Myocyte (in vitro differentiated cells): Measurements from ENCODE around the gene SRP68. TPM values are rescaled to one million over a fixed set of nuclear protein-coding genes. Genes with fewer than 3 reads are reported as not detected.
"Not testable (repeated sequence)": the region's sequence is repeated elsewhere in the genome, so short reads cannot be mapped to it uniquely, and the experiment has no call there.

Experiments
- DNase-seq: peaks from one replicate; pipeline ENCODE4 v3.0.0-alpha.2; 2012; ENCODE audit warnings: low read depth
- total RNA-seq: library from RNA; depleted of rRNA; stranded (reverse); fragments of >200 nt; gene quantifications from 2 replicates; pipeline ENCODE4 v1.2.3, GENCODE V29; 2014

SRP68 gene
- total RNA-seq, 1 donor from 2014 or later = 41.7 TPM

DNA sequence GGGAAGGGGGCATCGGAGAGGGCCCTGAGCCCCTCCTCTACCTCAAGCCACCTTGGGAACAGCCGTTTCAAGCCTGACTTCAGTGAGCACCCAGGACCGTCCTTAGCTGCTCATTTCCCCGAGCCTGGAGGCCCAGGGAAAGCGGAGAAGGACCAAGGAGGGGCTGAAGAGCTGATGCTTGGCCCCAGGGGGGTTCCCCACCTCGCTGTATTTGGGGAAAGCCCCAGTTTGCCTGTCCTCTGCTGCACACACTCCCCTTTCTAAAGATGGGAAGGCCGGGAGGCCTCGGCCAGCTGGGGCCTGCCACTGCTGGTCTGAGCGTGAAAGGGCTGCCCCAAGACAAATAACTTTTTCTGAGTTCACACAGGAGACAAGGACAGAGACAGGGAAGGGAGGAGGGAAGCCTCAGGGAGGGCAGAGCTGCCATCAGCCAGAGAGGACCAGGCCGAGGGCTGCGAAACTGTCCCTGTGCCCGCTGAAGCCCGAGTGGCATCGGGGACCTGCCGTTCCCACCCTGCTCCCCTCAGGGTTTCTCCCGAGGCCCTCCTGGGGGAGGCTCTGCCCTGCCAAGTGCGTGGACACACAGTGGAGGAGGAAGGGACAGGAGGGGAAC, 18.3 kb upstream of the SRP68 start:
- DNase-seq = no peak

DNA sequence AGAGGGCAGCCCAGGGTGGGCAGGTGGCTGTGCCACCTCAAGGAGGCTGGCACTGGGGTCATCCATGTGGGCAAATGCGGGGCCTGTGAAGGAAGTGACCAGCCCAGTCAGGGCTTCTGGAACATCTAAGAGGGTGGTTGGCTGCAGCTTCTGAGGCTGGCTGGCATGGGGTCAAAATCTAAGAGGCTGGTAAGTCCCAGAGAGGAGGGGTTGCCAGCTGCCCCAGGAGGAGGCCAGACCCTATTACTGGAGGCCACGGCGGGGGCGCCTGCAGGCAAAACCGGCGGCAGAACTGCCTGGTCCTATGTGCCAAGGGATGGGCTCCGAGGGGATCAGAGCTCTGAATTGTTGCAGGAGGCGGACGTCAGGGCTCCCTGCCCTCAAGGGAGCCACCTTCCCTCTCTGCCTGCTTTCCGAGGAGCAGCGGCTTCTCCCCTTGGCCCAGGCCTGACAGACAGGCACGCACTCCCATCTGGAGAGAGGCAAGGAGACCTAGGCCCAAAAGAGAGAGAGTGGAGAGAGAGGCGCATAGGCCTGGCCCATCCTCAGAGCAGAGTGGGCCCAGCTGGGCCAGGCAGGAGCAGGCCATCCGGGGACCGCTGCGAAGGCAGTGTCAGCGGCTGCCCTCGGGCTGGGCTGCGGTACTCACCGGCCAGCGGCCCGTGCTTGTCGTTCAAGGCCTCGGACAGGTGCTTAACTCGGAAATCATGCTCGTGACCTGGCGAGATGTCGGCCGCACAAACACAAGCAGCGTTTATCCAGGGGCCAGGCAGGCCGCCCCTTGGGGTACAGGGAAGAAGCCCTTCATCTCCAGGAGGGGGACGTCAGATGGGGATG, 17.6 kb upstream of the SRP68 start:
- DNase-seq = no peak

DNA sequence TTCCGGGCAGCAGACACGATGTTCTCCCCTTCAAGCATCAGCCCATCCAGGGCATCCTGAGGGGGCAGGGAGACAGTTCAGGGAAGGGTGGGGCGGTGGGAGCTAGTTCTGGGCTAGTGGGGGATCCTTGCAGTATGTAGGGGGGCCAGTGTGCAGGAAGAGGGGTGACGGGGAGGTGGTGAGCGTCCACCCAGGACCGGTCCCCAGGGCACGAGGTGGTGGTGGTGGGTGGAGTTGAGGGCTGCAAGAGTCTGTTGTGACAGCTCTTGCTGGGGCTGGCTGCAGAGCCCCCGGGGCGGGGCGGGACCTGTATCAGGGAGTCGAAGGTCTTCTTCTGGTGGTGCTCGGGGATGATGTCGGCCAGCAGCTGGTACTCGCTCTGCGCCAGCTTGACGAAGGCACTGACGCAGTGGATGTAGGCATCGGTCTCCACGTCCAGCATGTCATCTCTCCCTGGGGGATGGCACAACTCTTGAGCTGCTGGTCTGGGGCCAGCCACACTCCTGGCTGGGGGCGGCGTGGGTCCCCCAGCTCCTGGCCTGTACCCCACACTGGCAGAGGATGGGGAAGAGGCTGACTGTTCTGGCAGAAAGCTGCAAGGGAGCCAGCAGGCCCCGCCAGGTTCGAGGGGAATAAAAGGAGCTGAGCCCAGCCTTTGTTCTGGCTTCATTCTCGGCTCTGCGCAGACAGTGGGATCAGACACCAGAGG, 16.7 kb upstream of the SRP68 start:
- DNase-seq = no peak

DNA sequence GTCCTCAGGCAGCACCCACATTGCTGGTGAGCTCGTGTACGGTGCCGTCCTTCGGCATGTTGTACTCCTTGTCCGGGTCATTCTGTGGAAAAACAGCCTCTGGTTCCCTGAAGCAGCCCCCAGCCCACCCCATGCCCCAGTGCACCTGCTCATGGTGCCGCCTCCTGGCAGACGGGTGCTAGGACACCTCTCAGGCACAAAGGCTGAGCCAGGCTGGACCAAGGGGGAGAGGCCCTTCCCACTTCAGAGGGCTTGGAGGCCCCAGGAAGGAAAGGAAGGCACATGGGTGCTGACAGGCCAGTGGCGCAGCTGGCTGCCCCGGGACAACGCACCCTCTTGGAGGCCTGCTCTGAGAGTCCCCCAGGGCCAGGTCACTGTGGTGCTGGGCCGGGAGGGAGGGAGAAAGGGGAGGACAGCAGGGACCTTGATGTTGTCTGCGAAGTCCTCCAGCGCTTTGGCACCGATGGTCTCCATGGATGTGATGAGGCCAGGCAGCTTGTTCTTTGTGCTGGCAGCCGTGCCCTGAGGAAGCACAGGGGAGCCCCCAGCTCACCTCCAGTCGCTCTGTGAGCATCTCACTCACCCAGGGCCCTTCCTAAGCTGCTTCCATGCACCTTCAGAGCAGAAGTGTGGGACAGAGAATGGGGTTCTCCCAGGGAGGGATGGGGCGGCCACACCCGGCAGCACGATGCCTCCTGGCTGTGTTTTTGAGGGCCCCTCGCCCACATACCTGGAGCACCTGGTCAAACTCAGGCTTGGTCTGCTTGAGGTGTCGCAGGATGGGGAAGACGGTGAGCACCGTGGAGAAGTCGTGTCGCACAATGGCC, 15.9 kb upstream of the SRP68 start:
- DNase-seq = no peak

DNA sequence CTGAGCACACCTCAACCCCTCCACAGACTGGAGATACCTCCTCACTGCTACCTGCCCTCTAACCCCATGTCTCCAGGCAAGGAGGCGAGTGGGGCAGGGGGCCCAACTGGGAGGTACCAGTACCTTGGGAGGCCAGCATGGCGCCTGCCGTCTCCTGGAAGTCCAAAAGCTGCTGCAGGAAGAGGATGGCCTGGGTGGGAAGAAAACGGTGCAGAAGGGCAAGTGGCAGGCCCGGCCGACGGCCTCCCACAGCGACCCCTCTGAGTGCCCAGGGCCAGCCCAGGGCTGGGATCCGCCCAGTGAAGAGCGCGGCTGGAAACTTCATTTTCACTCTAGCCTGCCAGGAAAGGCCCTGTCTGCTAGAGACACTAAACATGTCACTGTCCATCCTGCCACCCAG, 15.2 kb upstream of the SRP68 start:
- DNase-seq = no peak

DNA sequence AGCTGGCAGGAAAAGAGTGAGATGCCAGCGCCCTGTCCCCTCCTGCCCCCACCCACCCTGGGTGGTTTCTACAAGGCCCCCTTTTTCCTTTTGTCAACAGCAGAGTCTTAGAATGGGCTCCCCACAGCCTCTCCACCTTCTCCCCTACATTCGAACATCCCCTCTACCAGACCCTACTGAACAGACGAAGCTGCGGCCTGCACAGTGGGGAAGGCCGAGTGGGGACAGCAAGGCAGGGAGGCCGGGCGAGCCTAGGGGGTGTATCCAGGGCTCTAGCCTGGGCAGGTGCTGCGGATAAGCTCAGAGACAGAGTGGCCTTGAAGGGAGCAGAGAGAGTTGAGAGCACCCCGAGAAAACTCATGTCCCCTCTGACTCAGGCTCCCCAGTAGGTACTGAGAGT, 14.1 kb upstream of the SRP68 start:
- no peak for DNase-seq

DNA sequence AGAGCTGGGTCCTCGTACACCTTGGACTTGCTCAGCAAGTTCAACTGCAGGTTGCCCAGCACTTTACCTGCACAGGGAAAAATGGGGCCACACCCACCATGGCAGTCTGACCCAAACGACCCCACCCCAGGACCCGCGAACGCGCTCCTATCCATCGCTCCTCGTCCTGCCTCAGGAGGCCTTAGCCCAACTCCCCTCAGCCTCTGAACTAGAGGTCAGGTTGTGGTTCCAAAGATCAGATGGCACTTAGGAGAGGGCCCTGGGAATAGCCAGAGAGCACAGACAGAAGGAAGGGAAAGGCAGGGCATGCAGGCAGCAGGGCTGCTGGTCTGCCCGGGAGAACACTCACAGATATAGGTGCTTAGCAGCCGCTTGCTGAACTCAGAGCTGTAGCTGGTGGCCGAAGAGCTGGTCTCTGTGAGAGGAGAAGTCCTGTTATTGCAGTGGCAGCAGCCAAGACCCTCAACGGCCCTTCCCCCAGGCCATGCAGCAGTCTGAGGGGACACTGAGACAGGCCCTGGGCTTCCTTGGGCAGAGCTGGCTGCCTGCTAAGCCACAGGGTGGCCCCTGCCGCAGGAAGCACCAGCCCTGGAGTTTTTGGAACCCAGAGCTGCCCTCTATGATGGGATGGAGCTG, 13.5 kb upstream of the SRP68 start:
- DNase-seq = no peak

DNA sequence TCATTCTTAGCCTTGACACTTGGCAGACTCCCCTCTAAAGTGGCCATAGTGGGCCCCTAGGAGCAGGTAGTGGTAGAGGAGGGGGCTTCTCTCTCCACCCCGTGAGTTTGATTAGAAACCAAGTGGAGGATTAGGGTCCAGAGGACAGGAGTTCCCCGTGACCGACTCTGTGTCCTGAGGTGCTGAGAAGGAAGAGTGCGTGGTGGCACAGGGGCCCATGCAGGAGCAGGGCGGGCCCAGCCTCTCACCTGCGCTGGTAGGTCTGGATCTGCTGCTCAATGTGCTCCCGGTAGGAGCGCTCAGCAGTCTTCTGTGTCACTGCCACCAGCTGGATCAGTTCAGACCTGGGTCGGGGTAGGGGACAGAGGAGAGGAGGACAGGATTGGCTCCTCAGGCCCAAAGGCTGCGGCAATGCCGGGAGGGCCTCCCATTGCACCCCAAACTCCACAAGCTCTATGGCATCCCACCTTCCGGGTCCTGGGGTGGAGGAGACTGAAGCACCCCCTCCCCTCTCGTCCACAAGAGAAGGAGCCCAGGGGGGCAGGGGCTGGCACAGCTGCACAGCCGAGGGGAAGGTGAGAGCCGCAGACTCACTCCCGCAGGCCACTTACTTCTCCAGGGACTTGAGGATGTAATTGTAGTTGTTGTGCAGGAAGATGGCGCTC, 12.9 kb upstream of the SRP68 start:
- DNase-seq = no peak

DNA sequence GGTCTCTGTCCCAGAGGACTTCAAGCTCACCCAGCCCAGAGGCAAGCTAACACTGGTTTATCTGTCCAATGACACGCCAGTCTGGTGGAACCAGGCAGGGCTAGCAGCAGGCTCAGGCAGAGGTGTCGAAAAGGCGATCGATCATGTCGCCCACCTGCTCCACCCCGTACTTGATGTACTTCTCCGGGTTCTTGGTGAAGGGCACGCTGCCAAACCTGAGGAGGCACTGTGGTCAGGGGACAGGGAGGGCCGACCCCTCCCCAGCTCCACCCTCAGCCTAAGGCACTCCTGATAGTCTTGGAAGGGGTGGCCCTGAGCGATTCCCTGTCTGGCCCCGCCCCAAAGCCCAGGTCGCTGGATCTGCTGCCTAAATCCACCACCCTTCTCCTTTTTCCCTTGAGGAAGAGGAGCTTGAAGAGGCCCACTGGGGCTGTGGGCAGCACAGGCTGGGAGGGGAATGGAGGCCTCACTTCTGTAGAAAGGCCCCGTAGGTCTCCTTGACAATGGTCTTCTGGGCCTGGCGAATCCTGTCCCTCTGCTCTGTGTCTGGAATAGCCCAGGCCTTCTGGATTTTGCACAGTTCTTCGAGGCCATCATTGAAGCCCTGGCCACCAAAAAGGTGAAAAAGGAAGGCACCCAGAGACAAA, 11.3 kb upstream of the SRP68 start:
- DNase-seq = no peak

DNA sequence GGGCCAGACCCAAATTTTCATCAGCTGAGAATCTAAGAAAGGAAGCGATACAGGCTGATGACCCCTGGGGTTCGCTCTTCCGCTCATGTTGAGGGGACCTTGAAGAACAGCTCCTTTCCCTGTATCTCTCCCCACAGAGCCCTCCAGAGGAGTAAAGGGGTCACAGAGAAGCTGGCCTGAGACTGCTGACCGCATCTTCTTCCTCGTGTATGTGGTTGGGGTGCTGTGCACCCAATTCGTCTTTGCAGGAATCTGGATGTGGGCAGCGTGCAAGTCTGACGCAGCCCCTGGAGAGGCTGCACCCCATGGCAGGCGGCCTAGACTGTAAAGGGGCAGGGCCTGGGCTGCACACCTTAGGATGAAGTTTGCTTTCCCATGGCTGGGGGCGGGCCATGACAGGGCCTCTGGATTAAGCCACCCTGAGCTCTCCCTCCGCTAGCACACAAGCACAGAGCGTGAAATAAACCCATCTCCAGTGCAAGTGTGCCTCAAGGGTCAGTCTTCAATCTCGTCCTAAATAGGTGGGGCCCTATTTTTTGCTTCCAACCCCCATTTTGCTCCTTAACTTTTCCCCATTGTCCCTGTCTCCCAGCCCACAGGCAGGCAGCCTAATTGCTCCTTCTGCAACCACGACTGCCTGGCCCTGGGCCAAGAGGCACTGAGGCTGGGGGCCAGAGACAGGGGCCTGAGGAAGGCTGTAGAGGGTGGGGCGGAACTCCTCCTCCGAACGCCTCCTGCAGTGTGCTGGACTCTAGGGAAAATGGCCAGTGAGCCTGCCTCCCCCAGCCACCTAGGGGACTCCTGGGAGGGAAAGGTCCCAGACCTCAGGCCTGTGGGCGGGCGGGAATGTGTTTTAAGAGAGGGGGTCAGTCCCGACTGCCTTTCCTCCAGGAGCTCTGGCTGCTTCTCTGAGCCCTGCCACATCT, 10.3 kb upstream of the SRP68 start:
- DNase-seq = no peak

DNA sequence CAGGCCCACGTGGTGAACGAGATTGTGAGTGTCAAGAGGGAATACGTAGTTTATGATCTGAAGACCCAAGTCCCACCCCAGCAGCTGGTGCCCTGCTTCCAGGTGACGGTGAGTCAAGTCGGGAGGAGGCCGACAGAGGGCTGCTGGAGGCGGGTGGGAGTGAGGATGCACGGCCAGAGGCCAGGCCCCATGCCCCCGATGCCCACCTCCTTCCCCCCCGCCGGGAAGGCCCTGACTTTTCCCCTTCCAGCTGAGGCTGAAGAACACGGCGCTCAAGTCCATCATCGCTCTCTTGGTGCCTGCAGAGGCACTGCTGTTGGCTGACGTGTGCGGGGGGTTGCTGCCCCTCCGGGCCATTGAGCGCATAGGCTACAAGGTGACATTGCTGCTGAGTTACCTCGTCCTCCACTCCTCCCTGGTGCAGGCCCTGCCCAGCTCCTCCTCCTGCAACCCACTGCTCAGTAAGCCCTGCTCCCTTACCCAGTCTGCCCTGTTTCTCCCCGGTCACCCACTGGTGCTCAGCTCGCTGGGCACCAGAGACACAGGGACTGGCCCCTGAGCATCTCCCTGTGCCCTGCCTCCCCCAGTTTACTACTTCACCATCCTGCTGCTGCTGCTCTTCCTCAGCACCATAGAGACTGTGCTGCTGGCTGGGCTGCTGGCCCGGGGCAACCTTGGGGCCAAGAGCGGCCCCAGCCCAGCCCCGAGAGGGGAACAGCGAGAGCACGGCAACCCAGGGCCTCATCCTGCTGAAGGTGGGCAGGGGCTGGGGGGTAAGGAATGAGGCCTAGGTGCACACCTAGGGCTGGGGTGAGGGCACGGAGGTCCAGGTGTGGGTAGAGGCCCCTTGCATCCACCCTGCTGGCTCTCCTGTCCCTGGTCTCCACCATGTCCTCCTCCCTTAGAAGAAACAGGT, 9.2 kb upstream of the SRP68 start:
- DNase-seq = no peak

DNA sequence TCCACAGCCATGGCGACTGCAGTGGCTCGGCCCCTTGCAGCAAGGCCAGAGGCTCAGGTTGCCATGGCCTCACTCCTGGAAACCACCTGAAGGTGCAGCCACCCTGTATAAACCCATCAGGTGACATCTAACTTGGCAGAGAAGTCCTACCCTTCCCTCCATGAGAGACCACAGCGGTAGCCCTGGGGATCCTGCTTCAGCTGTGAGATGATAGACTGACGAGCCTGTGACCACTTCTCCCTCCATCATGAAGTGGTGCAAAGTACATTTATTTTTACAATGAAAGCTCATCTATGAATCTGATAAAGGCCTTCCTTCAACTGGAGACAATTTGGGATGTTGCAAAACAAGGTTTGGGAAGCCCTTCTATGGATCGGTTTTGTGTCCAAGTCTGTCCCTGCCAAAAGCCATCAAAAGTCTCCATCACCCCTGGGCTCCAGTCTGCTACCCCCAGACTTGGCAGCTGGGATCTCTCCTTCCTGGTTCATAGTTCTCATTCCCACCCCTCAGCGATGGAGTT, 8.5 kb upstream of the SRP68 start:
- DNase-seq = no peak

DNA sequence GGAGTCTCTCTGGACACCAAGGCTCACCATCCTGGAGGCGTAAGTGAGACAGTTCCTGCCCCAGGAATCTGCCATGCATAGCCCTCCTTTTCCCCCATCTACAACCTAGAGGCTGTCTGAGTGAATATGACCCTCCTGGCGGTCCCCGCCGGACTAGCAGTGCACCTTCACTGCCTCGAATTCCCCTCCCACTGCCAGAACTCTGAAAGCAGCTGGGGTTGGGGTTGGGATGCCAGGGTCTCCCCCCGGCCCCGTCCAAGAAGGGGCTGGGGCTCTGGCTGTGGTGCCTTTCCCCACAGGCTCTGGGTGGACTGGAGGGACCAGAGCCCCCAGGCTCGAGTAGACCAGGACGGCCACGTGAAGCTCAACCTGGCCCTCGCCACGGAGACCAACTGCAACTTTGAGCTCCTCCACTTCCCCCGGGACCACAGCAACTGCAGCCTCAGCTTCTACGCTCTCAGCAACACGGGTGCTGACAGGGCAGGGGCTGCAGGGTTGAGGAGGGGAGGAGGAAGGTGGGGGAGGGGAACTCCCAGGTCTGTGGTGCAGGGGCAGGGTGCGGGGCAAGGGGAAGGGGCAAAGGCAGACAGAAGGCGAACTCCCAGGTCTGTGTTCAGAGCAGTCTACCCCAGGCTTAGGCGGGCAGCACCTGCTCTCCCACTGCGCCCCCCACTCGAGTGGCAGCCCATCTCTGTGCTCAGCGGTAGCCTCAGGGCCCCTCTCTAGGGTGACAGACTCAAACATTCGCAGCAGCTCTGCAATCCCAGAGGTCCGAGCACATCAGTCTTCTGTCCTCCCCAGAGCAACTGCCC, 7.8 kb upstream of the SRP68 start:
- DNase-seq = no peak

DNA sequence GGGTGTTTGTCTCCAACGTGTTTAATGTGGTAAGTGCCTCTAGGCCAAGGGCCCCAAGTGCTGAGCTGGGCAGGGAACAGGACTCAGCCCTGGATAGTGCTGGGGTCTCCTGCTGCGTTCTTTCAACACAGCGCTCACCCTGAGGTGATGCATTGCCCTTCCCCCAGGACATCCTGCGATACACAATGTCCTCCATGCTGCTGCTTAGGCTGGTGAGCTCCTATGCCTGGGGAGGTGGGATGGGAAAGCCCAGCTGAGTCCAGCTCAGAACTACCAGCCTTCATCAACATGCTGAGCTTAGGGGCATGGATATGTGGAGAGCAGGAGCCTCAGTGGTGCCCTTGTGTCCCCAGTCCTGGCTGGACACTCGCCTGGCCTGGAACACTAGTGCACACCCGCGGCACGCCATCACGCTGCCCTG, 7.2 kb upstream of the SRP68 start:
- DNase-seq = no peak

DNA sequence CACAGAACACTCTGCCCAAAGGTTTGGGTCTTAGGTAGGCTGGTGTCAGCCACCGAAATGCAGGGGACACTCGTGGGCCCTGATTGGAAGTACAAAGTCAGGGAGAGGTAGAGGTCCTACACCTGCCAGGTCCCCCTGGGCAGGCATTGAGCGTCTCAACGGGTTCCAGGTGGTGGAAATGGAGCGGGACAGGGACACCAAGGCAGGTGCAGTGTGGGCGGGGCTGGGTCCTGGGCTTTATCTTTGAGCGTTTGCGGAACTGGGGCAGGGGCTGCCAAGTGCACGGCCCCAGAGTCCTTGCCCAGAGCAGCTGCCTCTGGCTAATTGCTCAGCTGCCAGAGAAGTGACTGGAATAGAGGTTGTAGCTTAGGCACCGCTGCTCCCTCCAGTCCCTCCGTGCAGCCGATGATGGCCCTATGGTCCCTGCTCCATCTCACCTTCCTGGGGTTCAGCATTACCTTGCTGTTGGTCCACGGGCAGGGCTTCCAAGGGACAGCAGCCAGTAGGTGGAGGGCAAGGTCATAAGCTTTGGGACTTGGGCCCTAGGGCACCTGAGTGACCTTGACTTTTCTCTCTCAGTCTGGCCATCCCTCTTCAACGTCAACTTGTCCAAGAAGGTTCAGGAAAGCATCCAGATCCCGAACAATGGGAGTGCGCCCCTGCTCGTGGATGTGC, 6.7 kb upstream of the SRP68 start, which contains the start of gene ZACN:
Gene ZACN, plus strand, starts transcription at position 323 of the 675 bp plus-strand sequence. Its CDS starts 83 bp downstream, at position 406.
- DNase-seq = no peak

DNA sequence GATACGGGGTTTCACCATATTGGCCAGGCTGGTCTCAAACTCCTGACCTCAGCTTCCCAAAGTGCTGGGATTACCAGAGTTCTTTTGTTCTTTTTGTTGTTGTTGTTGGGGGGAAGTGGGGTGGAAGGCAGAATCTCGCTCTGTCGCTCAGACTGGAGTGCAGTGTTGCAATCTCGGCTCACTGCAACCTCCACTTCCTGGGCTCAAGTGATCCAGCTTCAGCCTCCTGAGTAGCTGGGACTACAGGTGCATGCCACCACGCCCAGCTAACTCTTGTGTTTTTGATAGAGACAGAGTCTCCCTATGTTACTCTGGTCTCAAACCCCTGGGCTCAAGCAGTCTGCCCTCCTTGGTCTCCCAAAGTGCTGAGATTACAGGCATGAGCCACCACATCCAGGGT, 6.1 kb upstream of the SRP68 start:
- DNase-seq = not testable (repeated sequence)
